GM19468 (cell line): Measurements from ENCODE around the gene BACH2.

Experiments used
- ATAC-seq: cut with Tn5 transposase; IDR thresholded peaks from one replicate; pipeline ENCODE4 v1.9.1; 2021; ENCODE audit warnings: mild to moderate bottlenecking, moderate library complexity, moderate number of reproducible peaks; ENCODE audit not compliant: unreplicated experiment; ENCODE audit errors: extremely low read depth

The BACH2 gene

GRCh38 chr6:90020746-90021145 is 275.9 kb downstream of the BACH2 start:
- no peak for ATAC-seq

DNA sequence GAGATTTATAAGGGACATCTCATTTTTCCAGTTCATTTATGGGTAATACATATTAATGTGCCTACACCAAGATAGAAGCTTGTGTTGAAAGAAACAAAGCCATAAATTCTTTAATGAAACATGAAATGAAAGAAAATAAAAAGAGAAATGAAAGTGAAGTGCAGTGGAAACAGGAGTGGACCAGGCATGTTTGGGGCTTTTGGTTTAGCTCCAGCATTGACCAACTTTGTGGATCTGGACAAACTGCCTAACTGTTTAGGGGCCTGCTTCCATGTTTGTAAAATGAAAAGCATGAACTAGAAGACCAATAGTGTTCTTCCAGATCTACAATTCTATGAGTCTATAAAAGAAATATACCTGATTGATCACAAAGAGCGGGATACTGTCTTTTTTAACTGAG is 277.4 kb downstream of the BACH2 start:
- no peak for ATAC-seq

DNA sequence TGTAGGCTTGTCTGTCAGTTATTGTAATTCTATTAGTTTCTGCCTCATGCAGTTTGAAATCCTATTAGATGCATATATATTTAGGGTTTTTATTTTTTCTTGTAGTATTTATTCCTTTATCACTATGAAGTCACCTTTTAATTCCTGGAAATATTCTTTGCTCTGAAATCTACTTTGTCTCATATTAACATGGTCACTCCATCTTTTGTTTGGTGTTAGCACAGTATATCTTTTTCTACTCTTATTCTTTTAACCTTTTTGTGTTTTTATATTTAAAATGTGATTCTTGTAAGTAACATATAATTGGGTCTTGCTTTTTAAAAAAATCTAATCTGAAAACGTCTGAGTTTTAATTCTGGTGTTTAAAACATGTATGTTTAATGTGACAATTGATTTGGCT is 280.8 kb downstream of the BACH2 start:
- no peak for ATAC-seq

GRCh38 chr6:90008908-90009501 is 287.6 kb downstream of the BACH2 start:
- no peak for ATAC-seq

- peak; percentile 20 for ATAC-seq
These were observed 288.3 kb downstream of the BACH2 start for GRCh38 chr6:90008189-90008907.

- no peak for ATAC-seq
These were observed 291.4 kb downstream of the BACH2 start for GRCh38 chr6:90005048-90005827.

GRCh38 chr6:90004511-90004910 is 292.1 kb downstream of the BACH2 start:
- no peak for ATAC-seq

GRCh38 chr6:90003941-90004340 is 292.7 kb downstream of the BACH2 start:
- ATAC-seq = no peak

GRCh38 chr6:90003069-90003795 is 293.4 kb downstream of the BACH2 start:
- ATAC-seq = no peak

DNA sequence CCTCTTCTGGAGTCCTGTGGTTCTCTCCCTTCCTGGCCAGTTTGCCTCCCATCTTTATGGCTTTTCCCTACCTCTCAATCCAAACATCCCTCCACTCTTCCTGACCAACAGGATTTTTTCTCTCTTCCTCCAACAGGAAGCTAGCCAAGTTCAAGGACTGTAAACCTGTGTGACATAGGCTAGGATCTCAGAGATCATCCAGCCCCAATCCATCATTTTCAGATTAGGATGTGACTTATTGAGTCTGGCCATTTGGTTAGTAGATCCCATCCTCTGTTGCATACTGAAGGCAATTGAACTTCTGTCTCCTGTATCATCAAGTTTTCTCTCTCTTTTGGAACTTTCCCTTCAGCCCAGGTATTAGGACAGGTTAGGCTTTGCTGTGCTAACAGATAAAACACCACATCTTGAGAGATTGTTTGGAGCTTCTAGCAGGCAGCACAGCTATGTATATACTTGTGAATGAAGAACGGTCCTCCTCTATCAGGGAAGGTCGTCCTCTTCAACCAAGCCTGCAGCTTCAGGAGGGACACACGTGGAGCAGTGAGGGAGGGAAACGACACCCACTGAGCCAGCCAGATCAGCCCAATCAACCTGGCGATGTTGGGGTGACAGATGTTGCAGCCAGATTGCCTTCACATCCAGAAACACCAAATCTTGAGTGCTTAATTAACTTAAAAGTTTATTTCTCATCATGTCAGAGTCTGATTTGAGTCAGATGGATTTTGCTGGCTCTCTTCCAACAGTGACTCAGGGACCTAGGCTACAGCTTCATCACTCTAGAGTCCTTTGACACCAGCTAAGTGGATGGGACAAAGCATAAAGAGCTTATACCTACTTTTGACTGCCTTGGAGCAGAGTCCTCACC is 295.5 kb downstream of the BACH2 start:
- ATAC-seq = no peak

DNA sequence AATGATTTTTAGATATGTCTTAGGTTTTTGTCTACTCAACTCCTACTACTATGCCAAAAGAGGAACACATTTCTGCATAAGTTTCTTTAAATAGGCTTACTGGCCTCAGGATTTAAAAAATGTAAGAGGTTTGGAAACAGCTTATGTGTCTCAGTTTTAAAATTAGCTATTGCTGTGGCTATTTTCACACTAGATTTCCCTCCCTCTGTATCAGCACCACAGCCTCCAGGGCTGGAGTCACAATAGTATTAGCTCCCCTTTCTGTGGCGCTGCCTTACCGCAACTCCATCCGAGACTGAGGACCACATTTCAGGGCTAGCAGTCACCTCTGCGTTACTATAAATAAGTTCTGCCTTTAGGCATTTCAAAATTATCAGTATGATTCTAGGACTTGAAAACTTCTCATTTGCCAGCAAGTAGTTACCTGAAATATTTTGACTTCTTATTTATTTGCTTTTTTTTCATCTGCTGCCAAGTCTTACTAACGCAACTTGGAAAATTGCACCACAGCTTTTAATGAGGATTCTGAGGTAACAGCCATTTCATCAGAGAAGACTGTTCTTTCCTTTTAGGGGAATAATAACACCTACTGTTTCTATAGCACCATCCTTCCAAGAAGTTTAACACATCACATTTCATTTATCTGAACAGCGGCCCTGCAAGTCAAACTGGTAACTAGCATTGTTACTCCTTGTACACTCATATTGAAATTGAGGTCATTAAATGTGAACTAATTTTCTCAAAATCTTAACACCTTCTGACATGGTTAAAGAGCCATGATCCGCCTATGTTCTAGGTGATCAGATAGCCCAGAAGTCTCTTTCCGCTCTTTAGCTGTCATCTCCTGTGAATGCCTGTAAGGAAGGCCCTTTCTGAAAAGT is 296.5 kb downstream of the BACH2 start:
- no peak for ATAC-seq

- no peak for ATAC-seq
These were observed 297.5 kb downstream of the BACH2 start for GRCh38 chr6:89999154-89999553.

DNA sequence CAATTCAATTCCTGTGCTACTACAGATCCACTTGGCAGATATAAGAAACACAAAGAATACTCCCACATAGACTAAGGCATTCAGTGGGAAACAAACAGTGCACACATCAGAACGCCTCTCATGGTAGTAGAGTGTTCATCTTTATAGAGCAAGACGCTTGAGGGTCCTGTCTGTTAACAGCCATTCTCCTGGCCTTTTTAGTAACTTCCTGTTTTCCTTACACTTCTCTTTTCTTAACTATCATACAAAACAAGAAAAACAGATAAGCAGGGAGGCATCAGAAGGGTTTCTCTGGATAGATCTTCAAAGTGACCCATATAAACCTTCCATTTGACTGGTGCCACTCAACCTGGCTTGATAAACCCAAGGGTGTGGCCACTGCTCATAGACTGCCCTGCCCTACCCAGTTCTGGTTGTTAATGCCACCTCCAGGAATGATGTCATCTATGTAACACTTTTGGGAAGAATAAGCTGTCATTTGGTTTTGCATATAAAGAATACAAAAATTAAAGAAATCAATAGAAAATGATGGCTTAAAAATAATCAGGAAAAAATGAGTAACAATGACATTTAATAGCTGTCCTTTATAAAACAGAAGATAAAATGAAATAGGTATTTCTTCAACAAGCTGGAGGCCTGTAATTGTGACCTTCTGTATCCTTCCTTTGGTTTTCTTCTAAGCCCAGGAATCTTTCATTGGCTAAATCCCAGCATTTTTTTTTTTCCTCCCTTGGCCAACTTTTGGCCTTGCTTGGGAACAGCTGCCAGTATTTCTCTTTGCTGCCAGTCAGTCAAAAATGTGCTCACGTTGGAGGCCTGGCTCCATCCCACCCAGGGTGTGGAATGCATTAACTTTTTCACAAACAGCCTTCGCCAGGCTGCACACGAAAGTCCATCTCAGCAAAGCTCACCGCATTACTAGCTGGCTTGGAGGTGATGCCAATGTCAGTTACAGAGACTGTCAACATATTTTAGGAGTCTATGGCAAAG is 298.9 kb downstream of the BACH2 start:
- no peak for ATAC-seq

DNA sequence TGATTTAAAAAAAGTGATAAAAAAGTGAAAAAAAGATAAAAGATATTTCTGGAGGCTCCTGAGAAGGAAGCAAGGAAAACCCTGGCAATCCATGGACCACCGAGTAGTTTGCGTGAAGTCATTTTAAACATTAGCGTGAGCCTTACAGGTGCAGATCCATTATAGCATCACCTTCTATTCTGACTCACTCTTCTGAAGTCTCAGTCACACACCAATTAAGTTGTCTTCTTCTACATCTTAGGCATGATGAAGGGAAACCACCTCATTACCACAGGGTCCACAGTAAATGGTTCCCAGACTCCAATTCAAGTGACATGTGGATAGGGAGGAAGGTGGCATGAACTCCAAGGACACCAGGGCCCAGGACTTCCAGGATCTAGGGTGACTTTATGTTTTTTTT is 303.2 kb downstream of the BACH2 start:
- no peak for ATAC-seq

- no peak for ATAC-seq
These were observed 303.8 kb downstream of the BACH2 start for GRCh38 chr6:89992818-89993217.

DNA sequence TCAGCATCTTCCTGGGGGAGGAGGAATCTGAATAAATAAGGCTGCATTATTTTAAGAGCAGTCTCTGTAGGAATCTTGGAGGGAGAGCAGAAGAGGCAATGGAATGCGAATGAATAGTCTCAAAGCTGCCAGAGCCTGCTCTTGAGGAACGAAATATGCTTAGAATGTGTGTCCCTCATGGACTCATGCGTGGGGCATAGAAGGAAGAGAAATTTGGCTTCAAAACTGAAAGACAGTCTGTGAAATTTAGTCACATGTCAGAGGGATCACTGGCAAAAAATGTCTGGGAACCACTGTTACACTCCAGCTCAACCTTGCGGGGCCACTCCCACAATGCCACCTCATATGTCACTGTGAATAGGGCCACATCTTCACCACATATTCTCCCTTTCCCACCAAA is 306.9 kb downstream of the BACH2 start:
- no peak for ATAC-seq

- no peak for ATAC-seq
These were observed 308.8 kb downstream of the BACH2 start for GRCh38 chr6:89987830-89988229.

GRCh38 chr6:89987140-89987539 is 309.5 kb downstream of the BACH2 start:
- no peak for ATAC-seq
